ENCODE measurements around the gene PLLP.

Gene PLLP

GRCh38 chr16:57256601-57257395 is 27.7 kb downstream of the PLLP start:
- no peak for DNase-seq (ENCODE audit: low spot score)

- no peak for DNase-seq (ENCODE audit: low spot score)
Observed at GRCh38 chr16:57255686-57256415, 28.6 kb downstream of the PLLP start.

GRCh38 chr16:57253466-57253865 is 31.0 kb downstream of the PLLP start:
- no peak for DNase-seq (ENCODE audit: low spot score)

- DNase-seq (ENCODE audit: low spot score), result no peak
Observed at GRCh38 chr16:57252148-57252721, 32.2 kb downstream of the PLLP start.

- no peak for DNase-seq (ENCODE audit: low spot score)
Observed at GRCh38 chr16:57251352-57251751, 33.1 kb downstream of the PLLP start.

- no peak for DNase-seq (ENCODE audit: low spot score)
Observed at GRCh38 chr16:57245472-57246113, 38.9 kb downstream of the PLLP start.

- DNase-seq (ENCODE audit: low spot score), result peak; percentile 99
Observed at GRCh38 chr16:57244767-57245471, 39.6 kb downstream of the PLLP start, which contains the start of gene ARL2BP. TSS of gene ARL2BP (plus strand) at chr16:57245259. CDS start at chr16:57245368, 109 bp downstream.

- no peak for DNase-seq (ENCODE audit: low spot score)
Observed at GRCh38 chr16:57244463-57244766, 40.1 kb downstream of the PLLP start.

- no peak for DNase-seq (ENCODE audit: low spot score)
Observed at GRCh38 chr16:57242650-57243049, 41.8 kb downstream of the PLLP start.

GRCh38 chr16:57240851-57241250 is 43.6 kb downstream of the PLLP start:
- DNase-seq (ENCODE audit: low spot score), result no peak

GRCh38 chr16:57239107-57239506 is 45.4 kb downstream of the PLLP start:
- no peak for DNase-seq (ENCODE audit: low spot score)

- DNase-seq (ENCODE audit: low spot score), result no peak
Observed at GRCh38 chr16:57238682-57239081, 45.8 kb downstream of the PLLP start.

GRCh38 chr16:57236022-57236350 is 48.5 kb downstream of the PLLP start:
- DNase-seq (ENCODE audit: low spot score), result no peak

GRCh38 chr16:57235128-57236021 is 49.1 kb downstream of the PLLP start:
- DNase-seq (ENCODE audit: low spot score), result no peak

- no peak for DNase-seq (ENCODE audit: low spot score)
Observed at GRCh38 chr16:57234707-57235092, 49.8 kb downstream of the PLLP start.

- no peak for DNase-seq (ENCODE audit: low spot score)
Observed at GRCh38 chr16:57233944-57234706, 50.3 kb downstream of the PLLP start.

- no peak for DNase-seq (ENCODE audit: low spot score)
Observed at GRCh38 chr16:57231821-57232350, 52.6 kb downstream of the PLLP start.

GRCh38 chr16:57229079-57229478 is 55.4 kb downstream of the PLLP start:
- DNase-seq (ENCODE audit: low spot score), result no peak

GRCh38 chr16:57226701-57227621 is 57.5 kb downstream of the PLLP start:
- no peak for DNase-seq (ENCODE audit: low spot score)
